GM18520 (cell line): Measurements from ENCODE around the gene RNF44.

Experiments
- ATAC-seq: cut with Tn5 transposase; IDR thresholded peaks from one replicate; pipeline ENCODE4 v1.9.1; 2021; ENCODE audit not compliant: unreplicated experiment

Gene RNF44

DNA sequence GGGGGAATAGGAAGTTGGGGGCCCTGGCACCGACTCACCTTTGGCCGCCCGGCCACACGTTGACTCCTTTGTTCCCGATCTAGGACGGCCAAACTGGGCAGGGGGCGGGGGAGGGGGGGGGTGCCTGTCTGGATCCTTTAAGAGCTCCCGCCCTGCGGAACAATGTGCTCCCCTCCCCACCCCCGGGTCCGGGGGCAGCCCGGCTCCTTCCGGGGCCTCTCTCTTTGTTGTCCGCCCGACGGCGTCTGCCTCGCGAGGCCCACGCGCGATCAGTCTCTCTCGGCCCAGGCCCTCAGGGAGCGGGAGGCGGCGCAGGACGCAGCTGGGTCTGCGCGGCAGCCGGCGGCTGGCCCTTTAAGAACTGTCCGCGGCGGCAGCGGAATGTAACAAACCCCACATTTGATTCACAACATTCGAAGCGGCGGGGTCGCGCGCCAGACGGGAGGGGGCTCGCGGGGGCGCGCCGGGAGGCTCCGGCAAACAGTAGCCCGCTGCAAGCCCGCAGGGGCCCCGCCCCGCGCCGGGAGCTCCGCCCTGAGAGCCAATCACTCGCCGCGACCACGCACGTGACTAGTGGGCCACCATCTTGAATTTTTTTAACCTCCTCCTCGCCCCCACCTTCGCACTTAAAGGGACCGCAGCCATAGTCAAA is at the start of gene RNF44:
TSS of gene RNF44 (minus strand) at position 501 of the 652 bp plus-strand sequence. CDS start 4,930 bp downstream, outside the sequence.
- peak; percentile 36 for ATAC-seq

DNA sequence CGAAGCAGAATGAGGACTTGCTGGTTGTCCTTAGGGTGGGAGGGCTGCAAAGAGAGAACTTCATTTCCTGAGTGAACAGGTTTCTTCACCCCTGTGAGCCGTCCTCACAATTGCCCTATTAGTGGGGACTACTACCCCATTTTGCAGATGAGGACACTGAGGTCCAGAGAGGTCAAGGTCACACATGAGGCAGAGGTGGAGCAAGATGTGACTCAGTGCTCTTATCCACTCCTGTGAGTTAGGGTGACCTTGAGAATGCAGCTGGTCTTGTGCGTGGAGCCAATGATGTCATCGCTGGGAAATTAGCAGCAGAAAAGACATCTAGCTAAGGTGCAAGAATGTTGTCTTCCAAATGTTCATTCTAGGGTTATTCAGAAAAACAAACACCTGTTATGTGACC is 45.9 kb upstream of the RNF44 start:
- ATAC-seq: no peak

DNA sequence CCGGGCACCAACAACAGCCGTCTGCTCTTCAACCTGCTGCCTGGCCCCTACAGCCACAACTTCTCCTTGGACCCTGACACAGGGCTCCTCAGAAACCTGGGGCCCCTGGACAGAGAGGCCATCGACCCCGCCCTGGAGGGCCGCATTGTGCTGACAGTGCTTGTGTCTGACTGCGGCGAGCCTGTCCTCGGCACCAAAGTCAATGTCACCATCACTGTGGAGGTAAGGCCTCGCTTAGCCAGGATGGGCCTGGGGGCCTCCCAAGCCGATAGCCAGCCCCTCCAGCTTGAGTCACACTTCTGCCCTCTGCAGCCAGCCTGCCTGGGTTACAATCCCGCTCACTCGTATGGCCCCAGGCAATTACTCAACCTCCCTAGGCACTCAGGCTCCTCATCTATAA is 44.2 kb upstream of the RNF44 start:
- no peak for ATAC-seq

DNA sequence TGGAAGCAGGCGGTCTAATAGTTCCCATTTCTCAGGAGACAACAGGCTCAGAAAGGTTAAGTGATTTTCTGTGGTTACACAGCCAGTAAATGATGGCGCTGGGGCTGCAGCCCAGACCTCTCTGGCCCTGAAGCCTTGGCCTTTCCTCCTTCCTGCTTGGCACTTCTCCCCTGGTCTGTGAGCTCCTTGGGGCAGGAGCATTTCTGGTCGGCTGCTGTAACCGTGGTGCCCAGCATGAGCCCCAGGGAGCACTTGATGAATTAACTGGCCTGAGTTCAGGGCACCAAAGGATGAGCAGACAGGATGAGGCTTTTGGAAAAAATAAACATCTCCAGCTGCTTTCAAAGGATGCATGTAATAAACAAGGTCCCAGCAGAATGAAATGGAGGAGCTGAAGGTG is 42.1 kb upstream of the RNF44 start:
- no peak for ATAC-seq

DNA sequence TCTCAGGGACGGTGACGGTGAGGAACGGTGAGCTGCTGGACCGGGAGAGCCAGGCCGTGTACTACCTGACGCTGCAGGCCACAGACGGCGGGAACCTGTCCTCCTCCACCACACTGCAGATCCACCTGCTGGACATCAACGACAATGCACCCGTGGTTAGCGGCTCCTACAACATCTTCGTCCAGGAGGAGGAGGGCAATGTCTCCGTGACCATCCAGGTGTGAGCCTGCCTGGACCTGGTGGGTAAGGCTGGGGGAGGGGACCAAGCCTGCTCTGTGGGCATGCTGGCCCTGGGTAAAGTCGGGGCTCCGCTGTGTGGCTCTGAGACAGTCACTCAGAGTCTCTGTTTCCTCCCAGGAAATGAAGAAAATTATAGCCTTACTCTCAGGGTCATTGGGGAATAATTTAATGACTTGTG is 41.2 kb upstream of the RNF44 start:
- no peak for ATAC-seq

DNA sequence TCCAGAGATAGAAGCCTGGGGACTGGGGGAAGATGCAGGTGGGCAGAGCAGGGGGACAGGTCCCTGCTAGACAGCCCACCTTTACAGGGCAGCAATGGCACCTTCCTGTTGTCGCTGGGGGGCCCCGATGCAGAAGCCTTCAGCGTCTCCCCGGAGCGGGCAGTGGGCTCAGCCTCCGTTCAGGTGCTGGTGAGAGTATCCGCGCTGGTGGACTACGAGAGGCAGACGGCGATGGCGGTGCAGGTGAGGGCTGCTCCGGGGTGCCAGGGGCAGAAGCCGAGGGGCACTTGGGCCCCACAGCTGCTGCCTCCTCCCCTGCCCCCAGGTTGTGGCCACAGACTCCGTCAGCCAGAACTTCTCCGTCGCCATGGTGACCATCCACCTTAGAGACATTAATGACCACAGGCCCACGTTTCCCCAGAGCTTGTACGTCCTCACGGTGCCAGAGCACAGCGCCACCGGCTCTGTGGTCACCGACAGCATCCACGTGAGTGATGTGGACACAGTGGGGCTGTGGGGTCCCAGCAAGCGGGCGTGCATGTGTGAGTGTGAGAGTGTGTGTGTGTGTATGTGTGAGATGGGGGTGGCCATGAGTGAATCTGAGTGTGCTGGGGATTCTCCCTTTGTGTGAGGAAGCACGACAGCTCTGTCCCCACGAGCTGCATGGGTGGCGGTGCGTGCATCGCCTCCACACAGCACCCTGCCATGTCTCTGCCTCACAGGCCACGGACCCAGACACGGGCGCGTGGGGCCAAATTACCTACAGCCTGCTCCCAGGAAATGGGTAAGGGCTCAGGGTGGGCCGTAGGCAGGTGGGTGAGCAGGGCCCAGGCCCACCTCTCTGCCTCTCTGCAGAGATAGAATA is 40.3 kb upstream of the RNF44 start:
- no peak for ATAC-seq

DNA sequence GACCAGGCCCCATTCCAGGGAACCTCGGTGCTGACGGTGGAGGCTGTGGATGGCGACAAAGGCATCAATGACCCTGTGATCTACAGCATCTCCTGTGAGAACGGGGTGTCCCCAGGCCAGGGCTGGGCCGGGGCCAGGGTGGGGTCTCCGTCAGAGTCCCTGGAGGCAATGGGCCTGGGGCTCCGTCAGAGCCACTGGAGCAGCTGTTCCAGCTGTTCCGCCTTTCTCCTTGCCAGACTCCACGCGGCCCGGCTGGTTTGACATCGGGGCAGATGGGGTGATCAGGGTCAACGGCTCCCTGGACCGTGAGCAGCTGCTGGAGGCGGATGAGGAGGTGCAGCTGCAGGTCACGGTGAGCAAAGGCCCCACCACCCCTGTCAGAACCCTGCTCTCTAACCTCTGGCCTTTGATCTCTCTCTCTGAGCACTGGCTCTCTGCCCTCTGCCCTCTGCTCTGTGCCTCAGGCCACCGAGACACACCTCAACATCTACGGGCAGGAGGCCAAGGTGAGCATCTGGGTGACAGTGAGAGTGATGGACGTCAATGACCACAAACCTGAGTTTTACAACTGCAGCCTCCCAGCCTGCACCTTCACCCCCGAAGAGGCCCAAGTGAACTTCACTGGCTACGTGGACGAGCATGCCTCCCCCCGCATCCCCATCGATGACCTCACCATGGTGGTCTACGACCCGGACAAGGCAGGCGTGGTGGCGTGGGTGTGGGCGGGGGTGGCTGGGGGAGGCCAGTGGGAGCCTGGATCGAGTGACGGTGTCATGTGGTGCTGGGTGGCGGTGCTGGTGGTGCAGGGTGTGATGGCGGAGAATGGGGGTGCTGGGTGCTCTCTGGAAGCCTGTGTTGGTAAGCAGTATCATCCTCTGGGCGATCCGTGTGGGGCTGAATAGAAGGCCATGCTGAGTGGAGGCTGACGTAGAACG is 38.6 kb upstream of the RNF44 start:
- ATAC-seq: no peak

DNA sequence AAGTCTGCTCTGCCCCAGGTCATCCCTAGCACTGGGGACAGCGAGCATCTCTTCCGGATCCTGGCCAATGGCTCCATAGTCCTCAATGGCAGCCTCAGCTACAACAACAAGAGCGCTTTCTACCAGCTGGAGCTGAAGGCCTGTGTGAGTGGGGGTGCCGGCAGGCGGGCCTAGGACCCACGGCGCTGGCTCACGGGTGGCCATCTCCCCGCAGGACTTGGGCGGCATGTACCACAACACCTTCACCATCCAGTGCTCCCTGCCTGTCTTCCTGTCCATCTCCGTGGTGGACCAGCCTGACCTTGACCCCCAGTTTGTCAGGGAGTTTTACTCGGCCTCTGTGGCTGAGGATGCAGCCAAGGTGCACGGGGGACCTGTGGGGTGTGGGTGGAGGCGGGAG is 37.9 kb upstream of the RNF44 start:
- no peak for ATAC-seq

DNA sequence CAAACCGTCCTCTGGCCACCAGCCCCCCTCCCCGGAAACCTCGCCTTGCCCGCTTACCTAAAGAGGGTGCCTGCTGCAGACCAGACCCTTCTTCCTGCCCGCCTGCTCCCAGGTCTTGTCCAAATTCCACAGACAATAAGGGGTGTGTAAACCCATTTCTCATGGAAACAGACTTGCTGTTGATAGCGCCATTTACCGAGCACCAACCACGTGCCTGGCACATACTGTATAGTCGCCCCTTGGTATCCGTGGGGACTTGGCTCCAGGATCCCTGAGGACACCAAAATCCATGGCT is 37.0 kb upstream of the RNF44 start:
- no peak for ATAC-seq

DNA sequence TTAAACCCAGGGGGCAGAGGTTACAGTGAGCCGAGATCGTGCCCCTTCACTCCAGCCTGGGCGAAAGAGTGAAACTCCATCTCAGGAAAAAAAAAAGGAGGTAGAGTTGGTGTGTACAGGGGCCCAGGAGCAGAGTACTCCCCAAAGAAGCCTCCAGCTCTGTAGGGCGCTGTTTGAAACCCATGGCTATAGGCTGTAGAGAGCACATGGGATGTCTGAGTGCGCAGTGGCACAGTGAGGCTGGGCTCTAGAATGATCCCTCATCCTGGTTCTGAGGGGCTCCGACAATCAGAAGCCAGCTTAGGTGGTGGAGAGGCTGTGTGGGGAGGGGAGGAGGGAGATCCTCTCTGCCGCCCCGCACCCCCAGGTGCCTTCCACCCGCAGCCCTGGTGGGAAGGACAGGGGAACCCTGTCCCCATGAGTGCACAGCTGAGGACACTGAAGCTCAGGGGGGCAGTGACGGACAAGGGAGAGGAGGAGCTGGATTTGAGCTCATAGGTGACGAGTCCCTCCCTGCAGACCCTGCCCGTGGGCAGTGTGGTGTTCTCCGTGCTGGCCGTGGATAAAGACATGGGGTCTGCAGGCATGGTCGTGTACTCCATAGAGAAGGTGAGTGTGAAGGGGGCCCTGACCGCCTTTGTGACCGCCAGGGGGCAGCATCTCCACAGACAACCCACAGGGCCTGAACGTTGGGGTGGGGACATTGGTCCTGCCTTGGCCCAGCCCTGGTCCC is 36.5 kb upstream of the RNF44 start:
- no peak for ATAC-seq

DNA sequence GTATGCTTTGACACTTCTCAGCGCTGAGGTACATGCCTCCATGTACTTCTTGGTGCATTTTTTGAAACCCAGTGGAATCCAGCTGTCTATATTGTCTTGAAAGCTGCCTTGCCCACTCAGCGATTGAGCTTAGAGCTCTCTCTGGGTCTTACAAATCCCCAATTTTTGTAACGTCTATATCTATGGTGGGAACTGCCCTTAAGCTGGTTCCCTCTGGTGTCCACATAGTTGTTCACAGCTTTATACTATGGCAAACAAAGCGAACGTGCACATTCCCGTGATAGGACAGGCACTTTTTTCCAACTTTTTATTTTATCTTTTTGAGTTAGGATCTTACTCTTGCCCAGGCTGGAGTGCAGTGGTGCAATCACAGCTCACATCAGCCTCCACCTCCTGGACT is 32.8 kb upstream of the RNF44 start:
- ATAC-seq: no peak

DNA sequence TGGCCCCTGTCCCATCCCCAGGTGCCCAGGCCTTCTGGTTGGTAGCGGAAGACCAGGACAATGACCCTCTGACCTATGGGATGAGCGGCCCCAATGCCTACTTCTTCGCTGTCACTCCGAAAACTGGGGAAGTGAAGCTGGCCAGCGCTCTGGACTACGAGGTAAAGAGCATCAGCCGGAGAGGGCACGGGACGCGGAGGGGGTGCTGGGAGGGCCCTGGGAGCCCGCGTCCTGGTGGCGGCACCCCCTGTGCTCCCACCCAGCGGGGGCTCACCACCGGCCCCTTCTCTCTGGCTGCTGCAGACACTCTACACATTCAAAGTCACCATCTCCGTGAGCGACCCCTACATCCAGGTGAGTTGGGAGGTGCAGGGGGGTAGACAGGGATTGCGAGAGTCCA is 31.5 kb upstream of the RNF44 start:
- ATAC-seq: no peak

DNA sequence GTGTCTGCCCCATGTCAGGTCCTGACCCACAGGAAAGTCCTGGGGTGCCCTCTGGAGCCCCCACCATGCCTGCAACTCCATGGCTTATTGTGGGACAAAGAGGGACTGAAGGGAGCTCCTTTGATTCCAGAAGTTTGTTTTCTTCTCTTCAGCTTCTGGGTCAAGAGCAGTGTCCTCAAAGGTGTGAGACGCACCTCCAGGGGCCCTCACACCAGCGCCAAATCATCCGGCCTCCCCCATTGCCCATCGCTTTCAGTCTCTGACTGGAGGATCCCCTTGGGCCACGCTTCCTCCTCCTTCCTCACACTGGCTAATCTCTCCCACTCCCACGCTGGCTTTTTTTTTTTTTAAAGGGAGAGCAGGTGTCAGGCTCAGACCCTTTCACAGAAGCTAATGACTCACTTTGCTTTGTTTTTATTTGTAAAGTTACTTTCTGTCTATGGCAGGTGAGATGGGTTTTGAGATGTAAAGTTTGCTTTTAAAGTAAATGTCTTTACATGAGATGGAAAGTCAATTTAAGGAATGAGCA is 28.6 kb upstream of the RNF44 start:
- ATAC-seq: no peak

DNA sequence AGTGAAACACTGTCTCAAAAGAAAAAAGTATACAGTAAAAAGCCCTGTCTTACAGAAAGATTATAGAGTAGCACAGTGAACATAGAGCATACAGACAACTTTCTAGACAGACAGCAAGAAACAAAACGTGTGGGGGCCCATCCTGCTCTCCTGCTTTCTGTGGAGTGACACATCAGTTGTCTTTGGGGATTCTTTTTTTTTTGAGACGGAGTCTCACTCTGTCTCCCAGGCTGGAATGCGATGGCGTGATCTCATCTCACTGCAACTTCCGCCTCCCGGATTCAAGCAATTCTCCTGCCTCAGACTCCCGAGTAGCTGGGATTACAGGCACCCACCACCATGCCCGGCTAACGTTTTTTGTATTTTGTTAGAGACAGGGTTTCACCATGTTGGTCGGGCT is 26.8 kb upstream of the RNF44 start:
- no peak for ATAC-seq

DNA sequence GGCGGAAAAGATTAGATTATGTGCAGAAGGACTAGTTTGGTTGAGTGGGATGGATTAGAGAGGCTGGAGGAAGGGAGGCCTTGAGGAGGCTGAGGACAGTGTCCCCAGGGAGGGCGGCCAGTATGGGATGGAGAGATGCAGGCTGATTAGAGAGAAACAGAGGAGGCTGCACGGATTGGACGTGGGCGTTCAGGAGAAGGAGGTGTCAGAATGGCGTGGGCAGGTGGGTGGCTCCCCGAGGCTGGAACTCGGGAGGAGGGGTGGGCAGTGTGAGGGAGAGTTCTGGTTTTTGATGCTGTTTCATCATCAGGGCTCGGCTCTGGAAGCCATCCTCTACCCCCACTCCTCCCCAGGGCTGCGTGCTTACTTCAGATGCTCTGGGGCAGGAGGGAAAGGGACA is 25.0 kb upstream of the RNF44 start:
- no peak for ATAC-seq

DNA sequence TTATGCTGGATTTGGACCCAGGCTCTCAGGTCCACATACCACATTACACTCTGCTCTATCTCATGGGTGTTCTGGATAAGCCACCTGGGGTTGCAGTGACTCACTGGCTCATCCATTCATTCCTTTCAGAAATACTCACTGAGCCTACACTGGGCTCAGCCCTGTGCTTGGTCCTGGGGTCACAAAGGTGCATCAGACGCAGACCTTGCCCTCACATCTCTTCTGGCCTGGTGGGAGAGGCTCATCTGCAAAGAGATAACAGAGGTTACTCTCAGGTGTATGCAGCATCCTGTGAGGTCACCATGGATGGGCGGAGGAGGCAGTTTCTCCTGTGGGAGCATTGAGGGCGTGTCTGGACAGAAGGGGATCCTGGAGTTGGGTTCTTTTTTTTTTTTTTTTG is 24.1 kb upstream of the RNF44 start:
- no peak for ATAC-seq

DNA sequence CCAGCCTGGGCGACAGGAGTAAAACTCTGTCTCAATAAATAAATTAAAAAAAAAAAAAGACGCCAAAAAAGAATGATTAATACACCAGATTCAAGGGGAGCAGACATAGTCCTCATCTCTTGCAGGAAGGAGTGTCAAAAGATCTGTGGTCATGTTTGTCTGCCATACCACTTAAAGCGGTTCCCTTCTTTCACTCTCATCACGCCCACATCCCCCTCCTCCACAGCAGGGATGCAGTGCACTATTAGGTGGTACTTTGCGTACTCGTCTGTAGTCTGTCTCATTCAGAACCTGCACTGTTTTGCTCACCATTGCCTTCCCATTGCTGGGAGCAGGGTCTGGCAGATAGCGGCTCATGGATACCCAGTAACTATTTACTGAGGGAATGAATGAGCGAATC is 23.2 kb upstream of the RNF44 start:
- ATAC-seq: no peak

DNA sequence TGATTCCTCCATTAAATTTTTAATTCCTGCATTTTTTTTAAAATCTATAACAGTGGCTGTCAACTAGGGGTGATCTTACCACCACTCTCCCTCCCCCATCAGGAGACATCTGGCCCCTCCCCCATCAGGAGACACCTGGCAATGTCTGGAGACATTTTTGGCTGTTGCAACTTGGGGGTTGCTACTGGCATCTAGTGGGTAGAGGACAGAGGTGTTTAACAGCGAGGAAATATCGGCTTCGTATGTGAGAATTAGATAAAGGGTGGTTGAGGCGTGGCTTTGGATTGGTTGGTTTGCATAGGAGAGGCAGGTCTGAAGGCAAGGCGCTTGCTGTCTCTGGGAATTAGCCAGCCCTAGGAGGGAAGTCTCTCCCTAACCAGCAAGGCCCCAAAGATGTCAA is 22.5 kb upstream of the RNF44 start:
- no peak for ATAC-seq

DNA sequence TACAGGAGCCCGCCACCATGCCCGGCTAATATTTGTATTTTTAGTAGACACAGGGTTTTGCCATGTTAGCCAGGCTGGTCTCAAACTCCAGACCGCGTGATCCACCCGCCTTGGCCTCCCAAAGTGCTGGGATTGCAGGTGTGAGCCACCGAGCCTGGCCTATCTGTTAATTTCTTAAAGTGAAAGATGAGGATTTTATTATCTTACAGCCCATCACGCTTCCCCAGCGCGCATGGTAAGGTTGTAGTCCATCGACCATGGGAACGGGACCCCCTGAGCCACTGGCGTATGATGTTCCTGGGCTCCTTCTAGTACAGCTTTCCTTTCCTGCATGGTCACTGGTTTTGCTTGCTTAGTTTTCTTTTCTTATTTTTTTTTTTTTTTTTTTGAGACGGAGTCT is 20.6 kb upstream of the RNF44 start:
- no peak for ATAC-seq

DNA sequence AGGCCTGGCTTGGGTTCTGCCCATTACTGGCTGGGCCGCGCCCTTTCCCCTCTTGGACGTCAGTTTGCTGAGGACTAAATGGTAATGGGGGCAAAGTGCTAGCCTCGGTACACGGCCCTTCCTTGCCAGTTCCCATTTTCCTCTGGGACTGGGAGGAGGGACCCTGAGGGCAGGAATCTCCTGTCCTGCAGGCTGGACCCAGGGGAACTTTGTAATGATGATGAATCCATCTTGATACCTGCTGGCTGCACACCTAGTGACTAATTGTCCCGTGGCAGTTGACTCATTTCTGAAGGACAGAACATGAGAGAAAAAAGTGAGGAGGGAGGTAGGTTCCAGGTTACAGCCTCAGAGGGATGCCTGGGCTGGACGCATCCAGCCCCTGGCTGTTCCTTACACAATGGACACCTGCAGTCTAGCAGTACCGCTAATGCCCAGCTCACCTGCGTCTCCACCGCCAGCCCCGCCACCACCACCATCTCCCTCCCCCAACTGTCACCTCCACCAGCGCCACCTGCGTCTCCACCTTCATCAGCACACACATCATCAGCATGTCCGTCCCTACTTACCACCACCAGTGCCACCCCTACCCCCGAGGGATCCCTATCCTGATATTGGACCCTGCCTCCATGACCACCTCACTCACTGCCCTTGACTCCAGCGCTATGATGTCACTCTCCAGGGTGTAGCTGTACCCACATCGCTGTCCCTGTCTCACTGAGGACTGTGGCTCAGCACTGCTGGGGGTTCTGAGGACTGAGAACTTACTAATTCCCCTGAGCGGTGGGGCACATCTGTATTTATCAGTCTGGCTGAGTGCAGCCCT is 16.3 kb upstream of the RNF44 start:
- no peak for ATAC-seq
